CD4-positive, alpha-beta T cell treated with Interleukin-21 for 1 hour (primary cell): ENCODE results near the gene MTF1.

Experiments used
- DNase-seq: peaks from one replicate; pipeline ENCODE4 v3.0.0-alpha.2; 2020

The MTF1 gene

GRCh38 chr1:37825506-37825905 lies 33.9 kb downstream of the MTF1 start:
- DNase-seq, result no peak

- no peak for DNase-seq
Observed at GRCh38 chr1:37824001-37824400, 35.4 kb downstream of the MTF1 start.

- no peak for DNase-seq
Observed at GRCh38 chr1:37822906-37823815, 36.2 kb downstream of the MTF1 start.

GRCh38 chr1:37821481-37821880 lies 37.9 kb downstream of the MTF1 start:
- DNase-seq, result no peak

- no peak for DNase-seq
Observed at GRCh38 chr1:37817481-37817880, 41.9 kb downstream of the MTF1 start.

GRCh38 chr1:37814252-37814651 lies 45.1 kb downstream of the MTF1 start:
- DNase-seq, result no peak

GRCh38 chr1:37813529-37814145 lies 45.8 kb downstream of the MTF1 start:
- no peak for DNase-seq

- peak; percentile 76 for DNase-seq
Observed at GRCh38 chr1:37811027-37811655, 48.3 kb downstream of the MTF1 start.

- no peak for DNase-seq
Observed at GRCh38 chr1:37809942-37810341, 49.5 kb downstream of the MTF1 start.

GRCh38 chr1:37808369-37809319 lies 50.7 kb downstream of the MTF1 start:
- no peak for DNase-seq

GRCh38 chr1:37807555-37808368 lies 51.6 kb downstream of the MTF1 start, which contains the start of the genes C1orf122 and YRDC:
Gene C1orf122, plus strand, starts transcription at chr1:37807790. Its CDS starts 615 bp downstream, at chr1:37808405.
Gene YRDC, minus strand, starts transcription at chr1:37808208. Its CDS starts 28 bp downstream, at chr1:37808180.
- peak; percentile 93 for DNase-seq

GRCh38 chr1:37807220-37807554 lies 52.2 kb downstream of the MTF1 start:
- DNase-seq, result no peak

- DNase-seq, result no peak
Observed at GRCh38 chr1:37802439-37802838, 57.0 kb downstream of the MTF1 start.

- DNase-seq, result no peak
Observed at GRCh38 chr1:37797750-37798345, 61.5 kb downstream of the MTF1 start.

GRCh38 chr1:37795340-37796125 lies 63.9 kb downstream of the MTF1 start:
- DNase-seq, result peak; percentile 33

GRCh38 chr1:37794372-37795339 lies 64.7 kb downstream of the MTF1 start:
- DNase-seq, result no peak

- DNase-seq, result peak; percentile 24
Observed at GRCh38 chr1:37793773-37794371, 65.5 kb downstream of the MTF1 start, which contains the start of gene MANEAL. Gene MANEAL, plus strand, starts transcription at chr1:37793847. Its CDS starts 336 bp downstream, at chr1:37794183.

- DNase-seq, result no peak
Observed at GRCh38 chr1:37792943-37793686, 66.3 kb downstream of the MTF1 start.
